WTC11 (cell line): ENCODE results near the gene ITGA2. TPM values are rescaled to one million over a fixed set of nuclear protein-coding genes. Genes with fewer than 3 reads are reported as not detected.

Source experiments
- ATAC-seq: fragments of 200-7000 bp; cut with Tn5 transposase; 2 replicates; pipeline ENCODE4 v1.10.0; 2021; ENCODE audit warnings: mild to moderate bottlenecking, moderate library complexity
- CTCF ChIA-PET: fragments of 300-600 bp; sonication (Branson Sonifier 250); formaldehyde crosslinking; loops from one replicate; lab custom pipeline; 2021; ENCODE audit warnings: antibody characterized with exemption; lab: Charles Lee
- POLR2A ChIA-PET: fragments of 350-600 bp; sonication (Branson Sonifier 250); formaldehyde crosslinking; loops from one replicate; lab custom pipeline; 2021; ENCODE audit warnings: antibody characterized with exemption; lab: Charles Lee
- DNase-seq: peaks from one replicate; pipeline ENCODE4 v3.0.0; 2021; ENCODE audit warnings: low spot score
- H3K27ac Mint-ChIP-seq: 2 replicates; pipeline ENCODE4 v1.8.0; 2021; ENCODE audit warnings: mixed read lengths
- H3K27me3 Mint-ChIP-seq: 2 replicates; pipeline ENCODE4 v1.8.0; 2021; ENCODE audit warnings: low read depth, mild to moderate bottlenecking, moderate library complexity, mixed read lengths
- H3K36me3 Mint-ChIP-seq: 2 replicates; pipeline ENCODE4 v1.8.0; 2021; ENCODE audit warnings: mixed read lengths
- H3K4me1 Mint-ChIP-seq: 2 replicates; pipeline ENCODE4 v1.8.0; 2022; ENCODE audit warnings: mixed read lengths
- H3K4me3 Mint-ChIP-seq: 2 replicates; pipeline ENCODE4 v1.8.0; 2021; ENCODE audit warnings: mild to moderate bottlenecking, moderate library complexity, mixed read lengths
- H3K9me3 Mint-ChIP-seq: 2 replicates; pipeline ENCODE4 v1.8.0; 2021; ENCODE audit warnings: mixed read lengths
- E2F1 ChIP-seq: sonication (generic); formaldehyde crosslinking; IDR thresholded peaks from 2 replicates; pipeline ENCODE4 v1.8.0; 2022; ENCODE audit warnings: mild to moderate bottlenecking, missing genetic modification reagents
- ETV6 ChIP-seq: sonication (generic); formaldehyde crosslinking; IDR thresholded peaks from 2 replicates; pipeline ENCODE4 v1.8.1; 2022; ENCODE audit warnings: mild to moderate bottlenecking, missing genetic modification reagents
- FOXP1 ChIP-seq: sonication (generic); formaldehyde crosslinking; IDR thresholded peaks from 2 replicates; pipeline ENCODE4 v1.8.0; 2022; ENCODE audit warnings: missing genetic modification reagents, mild to moderate bottlenecking, moderate library complexity, borderline replicate concordance
- HMGXB4 ChIP-seq: sonication (generic); formaldehyde crosslinking; IDR thresholded peaks from 2 replicates; pipeline ENCODE4 v1.8.1; 2023; ENCODE audit warnings: mild to moderate bottlenecking, moderate library complexity, missing genetic modification reagents
- KAT7 ChIP-seq: sonication (generic); formaldehyde crosslinking; IDR thresholded peaks from 2 replicates; pipeline ENCODE4 v1.8.1; 2023; ENCODE audit warnings: missing genetic modification reagents, mild to moderate bottlenecking, borderline replicate concordance
- MYBL2 ChIP-seq: sonication (generic); formaldehyde crosslinking; IDR thresholded peaks from 2 replicates; pipeline ENCODE4 v1.8.1; 2023; ENCODE audit warnings: mild to moderate bottlenecking, moderate library complexity, missing genetic modification reagents
- RELA ChIP-seq: sonication (generic); formaldehyde crosslinking; IDR thresholded peaks from 2 replicates; pipeline ENCODE4 v1.8.1; 2022; ENCODE audit warnings: missing genetic modification reagents, mild to moderate bottlenecking, borderline replicate concordance
- SMAD4 ChIP-seq: sonication (generic); formaldehyde crosslinking; IDR thresholded peaks from 2 replicates; pipeline ENCODE4 v1.8.0; 2022; ENCODE audit warnings: mild to moderate bottlenecking, missing genetic modification reagents
- SP1 ChIP-seq: sonication (generic); formaldehyde crosslinking; conservative IDR thresholded peaks from 2 replicates; pipeline ENCODE4 v1.8.1; 2022; ENCODE audit warnings: missing genetic modification reagents
- STAT6 ChIP-seq: sonication (generic); formaldehyde crosslinking; conservative IDR thresholded peaks from 2 replicates; pipeline ENCODE4 v1.8.1; 2023; ENCODE audit warnings: mild to moderate bottlenecking, low read depth, missing genetic modification reagents, moderate library complexity
- TEAD1 ChIP-seq: sonication (generic); formaldehyde crosslinking; IDR thresholded peaks from 2 replicates; pipeline ENCODE4 v1.8.0; 2022; ENCODE audit warnings: mild to moderate bottlenecking, missing genetic modification reagents
- ZNF138 ChIP-seq: sonication (generic); formaldehyde crosslinking; conservative IDR thresholded peaks from 2 replicates; pipeline ENCODE4 v1.8.1; 2022; ENCODE audit warnings: mild to moderate bottlenecking, moderate library complexity, missing genetic modification reagents
- ZNF232 ChIP-seq: sonication (generic); formaldehyde crosslinking; IDR thresholded peaks from 2 replicates; pipeline ENCODE4 v1.8.0; 2022; ENCODE audit warnings: mild to moderate bottlenecking, missing genetic modification reagents
- ZNF423 ChIP-seq: fragments of 250-450 bp; sonication (Bioruptor Pico); IDR thresholded peaks from 2 replicates; pipeline ENCODE4 v2.1.2; 2022; ENCODE audit warnings: mild to moderate bottlenecking, moderate library complexity
- total RNA-seq: library from RNA; stranded (reverse); gene quantifications from 3 replicates; pipeline ENCODE4 v1.2.3, GENCODE V29; 2021
- TF ChIP-seq, protein P1 (sequence below): sonication (generic); formaldehyde crosslinking; IDR thresholded peaks from 2 replicates; pipeline ENCODE4 v1.8.0; 2022; ENCODE audit warnings: mild to moderate bottlenecking, missing genetic modification reagents
- TF ChIP-seq, protein P2 (sequence below): sonication (generic); formaldehyde crosslinking; IDR thresholded peaks from 2 replicates; pipeline ENCODE4 v1.8.1; 2022; ENCODE audit warnings: low read depth, mild to moderate bottlenecking, moderate library complexity, missing genetic modification reagents, borderline replicate concordance
- TF ChIP-seq, protein P3 (sequence below): sonication (generic); formaldehyde crosslinking; IDR thresholded peaks from 2 replicates; pipeline ENCODE4 v1.8.1; 2022; ENCODE audit warnings: missing genetic modification reagents, borderline replicate concordance

The ITGA2 gene
- total RNA-seq, 1 experiment from 2014 or later: 5.5 TPM

- Mint-ChIP-seq H3K4me3 (no peak overlapping the region), H3K27ac (no peak overlapping the region), H3K27me3 (no peaks in the 10 kb centered on the region), H3K36me3 (no peaks in the 10 kb centered on the region), H3K9me3 (no peaks in the 10 kb centered on the region), H3K4me1 (no peaks in the 10 kb centered on the region)
- CTCF ChIA-PET: no interaction called here
- ATAC-seq (no peak), DNase-seq (no peak)
- TF ChIP-seq STAT6 (CRISPR knock-in tag) (no peak), ZNF423 (CRISPR knock-in tag) (no peak), RELA (CRISPR knock-in tag) (no peak), SMAD4 (no peak), E2F1 (no peak), SP1 (CRISPR knock-in tag) (no peak), HMGXB4 (CRISPR knock-in tag) (no peak), MYBL2 (CRISPR knock-in tag) (no peak), TEAD1 (no peak), ZNF138 (CRISPR knock-in tag) (no peak), KAT7 (CRISPR knock-in tag) (no peak), ETV6 (CRISPR knock-in tag) (no peak), FOXP1 (CRISPR knock-in tag) (no peak), ZNF232 (CRISPR knock-in tag) (no peak)
- TF ChIP-seq, protein P1, sequence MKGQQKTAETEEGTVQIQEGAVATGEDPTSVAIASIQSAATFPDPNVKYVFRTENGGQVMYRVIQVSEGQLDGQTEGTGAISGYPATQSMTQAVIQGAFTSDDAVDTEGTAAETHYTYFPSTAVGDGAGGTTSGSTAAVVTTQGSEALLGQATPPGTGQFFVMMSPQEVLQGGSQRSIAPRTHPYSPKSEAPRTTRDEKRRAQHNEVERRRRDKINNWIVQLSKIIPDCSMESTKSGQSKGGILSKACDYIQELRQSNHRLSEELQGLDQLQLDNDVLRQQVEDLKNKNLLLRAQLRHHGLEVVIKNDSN (CRISPR knock-in tag): no peak
- TF ChIP-seq, protein P2, sequence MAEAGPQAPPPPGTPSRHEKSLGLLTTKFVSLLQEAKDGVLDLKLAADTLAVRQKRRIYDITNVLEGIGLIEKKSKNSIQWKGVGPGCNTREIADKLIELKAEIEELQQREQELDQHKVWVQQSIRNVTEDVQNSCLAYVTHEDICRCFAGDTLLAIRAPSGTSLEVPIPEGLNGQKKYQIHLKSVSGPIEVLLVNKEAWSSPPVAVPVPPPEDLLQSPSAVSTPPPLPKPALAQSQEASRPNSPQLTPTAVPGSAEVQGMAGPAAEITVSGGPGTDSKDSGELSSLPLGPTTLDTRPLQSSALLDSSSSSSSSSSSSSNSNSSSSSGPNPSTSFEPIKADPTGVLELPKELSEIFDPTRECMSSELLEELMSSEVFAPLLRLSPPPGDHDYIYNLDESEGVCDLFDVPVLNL: no peak
- TF ChIP-seq, protein P3, sequence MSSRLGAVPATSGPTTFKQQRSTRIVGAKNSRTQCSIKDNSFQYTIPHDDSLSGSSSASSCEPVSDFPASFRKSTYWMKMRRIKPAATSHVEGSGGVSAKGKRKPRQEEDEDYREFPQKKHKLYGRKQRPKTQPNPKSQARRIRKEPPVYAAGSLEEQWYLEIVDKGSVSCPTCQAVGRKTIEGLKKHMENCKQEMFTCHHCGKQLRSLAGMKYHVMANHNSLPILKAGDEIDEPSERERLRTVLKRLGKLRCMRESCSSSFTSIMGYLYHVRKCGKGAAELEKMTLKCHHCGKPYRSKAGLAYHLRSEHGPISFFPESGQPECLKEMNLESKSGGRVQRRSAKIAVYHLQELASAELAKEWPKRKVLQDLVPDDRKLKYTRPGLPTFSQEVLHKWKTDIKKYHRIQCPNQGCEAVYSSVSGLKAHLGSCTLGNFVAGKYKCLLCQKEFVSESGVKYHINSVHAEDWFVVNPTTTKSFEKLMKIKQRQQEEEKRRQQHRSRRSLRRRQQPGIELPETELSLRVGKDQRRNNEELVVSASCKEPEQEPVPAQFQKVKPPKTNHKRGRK: no peak
- POLR2A ChIA-PET: no interaction called here
These were observed 95.5 kb downstream of the ITGA2 start for GRCh38 chr5:53084546-53085255.
